ENCODE measurements around the gene TNFRSF13B.
"Not testable (repeated sequence)": the region's sequence is repeated elsewhere in the genome, so short reads cannot be mapped to it uniquely, and the experiment has no call there.

TNFRSF13B gene

DNA sequence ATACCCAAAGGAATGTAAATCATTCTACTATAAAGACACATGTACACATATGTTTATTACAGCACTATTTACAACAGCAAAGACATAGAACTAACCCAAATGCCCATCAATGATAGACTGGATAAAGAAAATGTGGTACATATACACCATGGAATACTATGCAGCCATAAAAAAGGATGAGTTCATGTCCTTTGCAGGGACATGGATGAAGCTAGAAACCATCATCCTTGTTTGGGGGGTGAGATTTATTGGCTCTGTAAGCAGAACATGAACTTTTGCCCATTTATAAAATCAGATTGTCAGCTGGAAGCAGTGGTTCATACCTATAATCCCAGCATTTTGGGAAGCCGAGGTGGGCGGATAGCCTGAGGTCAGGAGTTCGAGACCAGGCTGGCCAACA is 68.8 kb downstream of the TNFRSF13B start:
- not testable (repeated sequence) for DNase-seq

DNA sequence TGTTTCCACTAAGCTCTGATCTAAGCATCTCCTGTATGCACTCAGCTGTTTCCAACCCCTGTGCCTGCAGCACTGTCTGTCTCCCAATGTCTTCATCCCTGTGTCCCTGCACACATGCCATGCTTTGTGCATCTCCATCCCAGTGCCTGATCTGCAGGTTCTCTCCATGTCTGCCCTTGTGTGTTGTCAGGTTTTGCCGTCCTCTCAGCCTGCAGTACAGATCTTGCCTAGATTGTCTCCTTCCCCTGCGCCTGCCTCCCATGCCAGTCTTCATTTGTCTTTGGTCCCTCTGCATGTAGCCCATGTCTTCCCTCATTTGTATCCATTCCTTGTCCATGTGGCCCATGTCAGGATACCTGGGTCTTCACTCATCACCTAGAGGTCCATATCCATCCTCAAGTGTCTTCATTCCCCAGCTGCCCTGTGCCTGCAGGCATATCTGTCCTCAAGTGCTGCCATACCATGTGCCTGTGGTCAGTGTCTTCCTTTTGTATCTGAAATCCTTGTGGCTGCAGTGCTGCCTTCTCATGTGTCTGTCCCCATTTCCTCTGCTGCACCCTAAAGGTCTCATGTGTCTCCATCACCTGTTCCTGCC is 71.5 kb downstream of the TNFRSF13B start:
- no peak for DNase-seq

DNA sequence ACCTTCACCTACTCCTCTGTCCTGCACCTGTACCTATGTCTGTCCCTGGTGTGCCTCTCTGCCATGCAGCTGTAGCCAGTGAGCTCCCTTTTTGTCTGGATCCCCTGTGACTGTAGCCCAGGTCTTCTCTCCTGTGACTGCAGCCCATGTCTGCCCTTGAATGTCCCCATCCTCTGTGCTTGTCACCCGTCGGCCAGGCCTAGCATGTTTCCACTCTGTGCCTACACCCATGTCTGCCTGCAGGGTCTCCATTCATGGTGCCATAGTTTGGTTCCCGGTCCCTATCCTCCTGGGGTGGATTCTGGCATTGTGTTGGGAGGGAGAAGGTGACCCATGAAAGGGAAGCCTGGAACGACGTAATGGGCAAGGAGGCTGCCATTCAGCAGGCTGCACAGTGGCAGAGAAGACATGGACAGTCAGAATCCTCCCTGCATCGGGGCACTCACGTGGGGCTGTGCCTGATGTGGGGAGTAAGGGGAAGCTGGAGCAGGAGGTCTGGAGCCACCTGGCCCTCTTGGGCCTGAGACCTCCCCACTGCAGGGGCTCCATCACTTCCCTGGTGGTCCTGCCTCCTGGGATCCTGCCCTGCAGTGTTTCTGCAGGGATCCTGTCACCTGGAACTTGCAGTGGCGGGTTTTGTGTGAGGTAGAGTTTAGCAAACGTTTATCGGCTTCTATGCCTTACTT is 74.6 kb downstream of the TNFRSF13B start:
- DNase-seq: not testable (repeated sequence)

DNA sequence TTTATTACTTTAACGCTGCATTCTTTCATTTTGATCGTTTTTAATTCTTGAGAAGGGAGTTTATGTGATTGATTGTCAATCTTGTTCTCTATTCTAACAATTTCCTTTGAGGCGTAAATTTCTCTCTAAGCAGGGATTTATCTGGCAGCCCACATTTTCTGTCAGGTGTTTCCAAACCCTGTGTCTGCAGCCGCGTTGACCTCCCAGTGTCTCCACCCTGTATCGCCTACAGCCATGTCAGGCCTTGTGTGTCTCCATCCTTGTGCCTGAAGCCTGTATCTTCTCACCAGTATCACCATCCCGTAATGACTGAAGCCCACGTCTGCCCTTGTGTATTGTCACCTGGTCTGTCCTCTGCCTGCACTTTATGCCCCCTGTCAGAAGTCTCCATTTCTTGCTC is 75.7 kb downstream of the TNFRSF13B start:
- not testable (repeated sequence) for DNase-seq

DNA sequence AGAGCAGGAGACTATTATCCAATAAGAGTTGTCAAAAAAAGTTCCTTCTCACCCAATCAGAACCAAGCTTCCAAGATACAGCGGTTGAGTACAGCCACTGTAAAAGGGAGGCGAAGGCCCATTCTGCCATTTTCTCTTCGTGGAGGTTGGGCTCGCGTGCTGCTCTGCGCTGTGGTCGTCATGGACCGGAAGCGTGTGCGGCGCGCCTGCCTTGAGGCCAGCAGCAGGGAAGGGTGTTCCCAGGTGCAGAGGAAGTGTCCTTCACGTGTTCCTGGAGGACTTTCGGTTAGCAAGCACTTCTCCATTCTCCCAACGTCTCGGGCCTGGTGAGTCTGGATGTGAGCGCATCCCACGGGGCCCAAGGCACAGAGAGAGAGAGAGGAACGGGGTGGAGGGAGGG is 78.4 kb downstream of the TNFRSF13B start:
- not testable (repeated sequence) for DNase-seq

DNA sequence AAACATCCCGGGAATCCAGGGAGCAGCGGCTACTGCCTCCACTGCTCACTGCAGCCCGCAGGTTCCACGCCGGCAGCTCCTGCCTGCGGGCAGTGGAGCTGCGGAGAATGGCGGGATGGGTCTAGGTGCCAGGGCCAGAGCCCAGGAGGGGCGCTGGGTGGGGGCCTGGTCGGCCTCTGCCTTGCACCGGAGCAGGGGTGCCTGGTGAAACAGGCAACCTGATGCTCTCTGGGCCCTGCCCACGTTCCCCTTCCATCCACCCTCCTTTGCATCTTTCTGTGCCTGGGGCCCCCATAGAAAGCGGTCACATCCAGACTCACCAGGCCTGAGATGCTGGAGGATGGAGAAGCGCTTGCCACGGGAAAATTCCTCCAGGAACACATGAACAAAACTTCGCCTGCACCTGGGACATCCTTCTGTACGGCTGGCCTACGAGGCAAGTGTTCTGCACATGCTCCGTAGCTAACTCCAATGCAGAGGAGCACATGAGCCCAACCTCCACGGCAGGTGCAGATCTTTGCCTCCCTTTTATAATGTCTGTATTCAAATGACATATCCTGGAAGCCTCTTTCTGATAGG is 79.0 kb downstream of the TNFRSF13B start:
- not testable (repeated sequence) for DNase-seq

DNA sequence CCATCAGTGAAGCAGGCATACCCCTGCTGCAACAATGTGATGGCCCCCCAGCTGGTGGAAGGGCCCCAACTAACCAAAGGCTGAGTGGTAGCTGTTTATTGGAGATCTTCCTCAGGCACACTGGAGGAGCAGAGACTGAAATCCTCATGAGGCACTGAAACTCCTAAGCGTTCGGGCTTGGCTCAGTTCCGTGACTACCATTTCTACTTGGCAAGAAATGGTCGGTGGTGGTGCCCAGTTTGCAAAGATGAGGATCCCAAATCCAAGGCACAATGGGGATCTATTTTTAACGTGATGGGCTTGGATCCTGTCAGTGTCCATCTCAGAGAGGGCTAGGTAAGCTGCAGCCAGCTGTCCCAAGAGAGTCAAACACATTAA is 82.8 kb downstream of the TNFRSF13B start:
- no peak for DNase-seq

Data from NCI-H1417 treated with DMSO at 0.1 percent for 48 hours (cell line).